BJ (cell line): ENCODE measurements around the gene LPO. TPM values are rescaled to one million over a fixed set of nuclear protein-coding genes. Genes with fewer than 3 reads are reported as not detected.

Experiments used
- CTCF ChIA-PET: fragments of 350-600 bp; formaldehyde crosslinking; extraction: SDS; loops from one replicate; lab custom pipeline; 2021; ENCODE audit warnings: antibody characterized with exemption, inconsistent platforms; lab: Yijun Ruan, JAX
- POLR2A ChIA-PET: fragments of 300-600 bp; sonication (Branson Sonifier 250); formaldehyde crosslinking; extraction: SDS; loops from one replicate; lab custom pipeline; 2021; ENCODE audit warnings: antibody characterized with exemption; lab: Charles Lee
- DNase-seq: peaks from one replicate; pipeline ENCODE4 v3.0.0-alpha.2; 2011; ENCODE audit warnings: low read depth
- H3K27me3 ChIP-seq: 2 replicates; pipeline ENCODE4 v1.6.0; 2011; ENCODE audit warnings: low read length; ENCODE audit not compliant: control insufficient read depth, insufficient read depth
- H3K36me3 ChIP-seq: 2 replicates; pipeline ENCODE4 v1.5.1; 2011; ENCODE audit warnings: low read length; ENCODE audit not compliant: control insufficient read depth, insufficient read depth
- H3K4me3 ChIP-seq: 2 replicates; pipeline ENCODE4 v1.5.1; 2011; ENCODE audit warnings: low read depth, mild to moderate bottlenecking, control low read depth, low read length
- polyA plus RNA-seq: library from polyadenylated mRNA; depleted of rRNA; stranded (reverse); fragments of >200 nt; gene quantifications from 2 replicates; pipeline ENCODE4 v1.2.3, GENCODE V29; 2011
- TF ChIP-seq, protein P1 (sequence below): IDR thresholded peaks from 2 replicates; pipeline ENCODE4 v1.5.1; 2011; ENCODE audit warnings: low read depth, mild to moderate bottlenecking, control low read depth, inconsistent platforms, low read length, moderate library complexity; ENCODE audit not compliant: insufficient read depth

The LPO gene
- polyA plus RNA-seq, 1 experiment: 0.07 TPM

DNA sequence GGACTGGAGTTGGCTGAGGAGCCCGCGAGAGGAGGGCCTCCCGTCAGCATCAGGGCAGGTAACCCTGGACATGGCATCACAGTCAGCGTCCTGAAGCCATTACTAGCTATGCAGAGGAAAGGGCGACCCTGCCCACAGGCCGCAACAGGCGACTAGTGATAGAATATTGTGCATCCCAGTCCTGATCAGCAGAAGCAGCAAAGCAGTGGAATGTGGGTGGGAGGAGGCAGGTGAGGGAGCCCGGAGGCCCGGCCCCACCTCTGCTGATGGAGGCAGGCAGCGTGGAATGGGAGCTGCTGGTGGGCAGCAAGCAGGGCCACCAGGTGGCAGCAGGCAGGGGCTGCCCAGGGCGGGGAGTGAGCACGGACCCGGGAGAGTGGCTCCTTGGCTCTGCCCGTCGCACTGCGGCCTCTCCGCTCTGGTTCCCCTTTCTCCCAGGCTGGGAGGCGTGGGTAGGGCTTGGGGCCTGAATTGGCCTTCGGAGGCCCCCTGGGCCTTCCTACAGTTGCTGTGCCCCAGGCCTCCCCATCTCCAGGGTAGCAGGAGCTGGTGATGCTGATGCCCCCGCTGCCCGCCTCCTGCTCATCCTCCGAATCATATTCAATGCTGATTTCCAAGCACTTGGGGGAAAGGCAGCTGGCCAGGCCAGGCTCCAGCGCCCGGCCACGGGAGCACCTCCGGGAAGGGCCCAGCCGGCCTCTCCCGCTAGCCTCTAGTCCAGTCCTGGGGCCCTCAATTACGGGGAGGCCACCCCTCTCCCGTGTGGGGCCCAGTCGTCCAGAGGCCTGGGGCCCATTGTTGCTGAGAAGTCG, 70.0 kb downstream of the LPO start:
- ChIA-PET POLR2A (no interaction called here), CTCF (interaction anchor here (0.9 to 2.4 kb wide), 4 partner anchors 9 to 139 kb away, joined by 3 to 15 read pairs (median 6); no protein-coding TSS in a partner anchor)
- H3K36me3 ChIP-seq: no peaks in the 10 kb centered on the region
- H3K4me3 ChIP-seq: no peak overlapping the region
- DNase-seq: no peak
- H3K27me3 ChIP-seq: no peaks in the 10 kb centered on the region
- TF ChIP-seq, protein P1, sequence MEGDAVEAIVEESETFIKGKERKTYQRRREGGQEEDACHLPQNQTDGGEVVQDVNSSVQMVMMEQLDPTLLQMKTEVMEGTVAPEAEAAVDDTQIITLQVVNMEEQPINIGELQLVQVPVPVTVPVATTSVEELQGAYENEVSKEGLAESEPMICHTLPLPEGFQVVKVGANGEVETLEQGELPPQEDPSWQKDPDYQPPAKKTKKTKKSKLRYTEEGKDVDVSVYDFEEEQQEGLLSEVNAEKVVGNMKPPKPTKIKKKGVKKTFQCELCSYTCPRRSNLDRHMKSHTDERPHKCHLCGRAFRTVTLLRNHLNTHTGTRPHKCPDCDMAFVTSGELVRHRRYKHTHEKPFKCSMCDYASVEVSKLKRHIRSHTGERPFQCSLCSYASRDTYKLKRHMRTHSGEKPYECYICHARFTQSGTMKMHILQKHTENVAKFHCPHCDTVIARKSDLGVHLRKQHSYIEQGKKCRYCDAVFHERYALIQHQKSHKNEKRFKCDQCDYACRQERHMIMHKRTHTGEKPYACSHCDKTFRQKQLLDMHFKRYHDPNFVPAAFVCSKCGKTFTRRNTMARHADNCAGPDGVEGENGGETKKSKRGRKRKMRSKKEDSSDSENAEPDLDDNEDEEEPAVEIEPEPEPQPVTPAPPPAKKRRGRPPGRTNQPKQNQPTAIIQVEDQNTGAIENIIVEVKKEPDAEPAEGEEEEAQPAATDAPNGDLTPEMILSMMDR: peak; percentile 36

DNA sequence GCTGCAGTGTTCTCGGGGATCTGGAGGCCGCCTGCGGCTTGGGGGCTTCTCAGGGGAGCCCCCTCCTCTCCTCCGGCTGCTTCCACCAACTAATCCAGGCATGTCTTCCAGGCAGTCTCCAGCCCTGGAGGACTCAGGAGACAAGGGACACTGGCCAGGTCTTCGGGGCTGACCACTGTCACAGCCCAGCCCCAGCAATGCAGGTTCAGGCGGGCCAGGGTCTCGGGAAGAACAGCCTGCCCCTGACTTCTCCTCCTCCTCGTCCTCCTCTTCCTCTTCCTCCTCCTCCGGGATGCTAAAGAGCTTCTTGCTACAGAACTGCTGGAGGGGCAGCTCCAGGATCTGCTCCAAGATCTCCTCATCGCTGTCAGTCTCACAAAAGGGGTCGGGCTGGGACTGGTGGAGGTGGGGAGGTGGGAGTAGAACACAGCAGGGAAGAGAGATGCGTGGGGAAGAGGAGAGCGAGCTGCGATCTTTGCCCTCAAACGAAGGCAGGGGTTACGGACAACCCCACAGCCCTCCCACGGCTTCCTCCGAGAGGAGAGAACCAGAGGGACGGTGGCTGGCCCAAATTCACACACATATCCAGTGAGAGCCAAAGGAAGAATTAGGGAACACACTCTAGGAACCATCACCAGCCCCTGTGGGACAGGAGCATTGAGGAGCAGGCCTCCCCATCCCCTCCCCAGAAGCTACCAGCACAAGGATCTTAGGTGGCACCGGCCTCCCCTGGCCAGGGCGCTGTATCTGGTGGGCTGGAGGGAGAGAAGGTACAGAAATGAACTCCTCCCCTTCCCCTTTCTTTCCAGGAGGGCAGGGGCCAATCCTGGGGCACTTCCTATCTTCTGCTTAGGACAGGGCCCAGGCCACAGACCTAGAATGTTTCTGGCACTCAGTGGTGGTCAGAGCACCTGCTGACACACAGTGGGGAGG, 70.9 kb downstream of the LPO start:
- TF ChIP-seq, protein P1: no peak
- DNase-seq: no peak
- ChIA-PET CTCF (interaction anchor here (2.2 to 2.4 kb wide), 2 partner anchors 8 to 138 kb away, joined by 9 to 15 read pairs; no protein-coding TSS in a partner anchor), POLR2A (no interaction called here)
- Histone ChIP-seq H3K27me3 (no peaks in the 10 kb centered on the region), H3K4me3 (no peak overlapping the region), H3K36me3 (no peaks in the 10 kb centered on the region)

DNA sequence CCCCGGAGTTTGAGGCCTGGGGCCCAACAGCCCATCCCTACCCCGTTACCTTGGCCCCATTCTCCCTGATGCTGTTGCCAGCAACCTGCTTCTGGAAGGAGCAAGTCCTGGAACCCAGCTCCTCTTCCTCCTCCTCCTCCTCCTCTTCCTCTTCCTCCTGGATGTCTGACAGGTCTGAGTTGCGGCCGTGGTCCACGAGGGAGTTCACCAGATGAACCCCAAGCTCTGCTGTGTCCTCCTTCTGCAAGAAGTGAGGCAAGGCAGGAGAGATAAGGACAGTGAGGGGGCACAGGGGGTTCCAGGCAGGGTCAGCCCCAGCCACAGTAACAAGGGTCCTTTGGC, 71.5 kb downstream of the LPO start:
- TF ChIP-seq, protein P1: no peak
- Histone ChIP-seq H3K27me3 (no peaks in the 10 kb centered on the region), H3K36me3 (no peaks in the 10 kb centered on the region), H3K4me3 (no peak overlapping the region)
- no peak for DNase-seq
- ChIA-PET CTCF (no interaction called here), POLR2A (no interaction called here)

DNA sequence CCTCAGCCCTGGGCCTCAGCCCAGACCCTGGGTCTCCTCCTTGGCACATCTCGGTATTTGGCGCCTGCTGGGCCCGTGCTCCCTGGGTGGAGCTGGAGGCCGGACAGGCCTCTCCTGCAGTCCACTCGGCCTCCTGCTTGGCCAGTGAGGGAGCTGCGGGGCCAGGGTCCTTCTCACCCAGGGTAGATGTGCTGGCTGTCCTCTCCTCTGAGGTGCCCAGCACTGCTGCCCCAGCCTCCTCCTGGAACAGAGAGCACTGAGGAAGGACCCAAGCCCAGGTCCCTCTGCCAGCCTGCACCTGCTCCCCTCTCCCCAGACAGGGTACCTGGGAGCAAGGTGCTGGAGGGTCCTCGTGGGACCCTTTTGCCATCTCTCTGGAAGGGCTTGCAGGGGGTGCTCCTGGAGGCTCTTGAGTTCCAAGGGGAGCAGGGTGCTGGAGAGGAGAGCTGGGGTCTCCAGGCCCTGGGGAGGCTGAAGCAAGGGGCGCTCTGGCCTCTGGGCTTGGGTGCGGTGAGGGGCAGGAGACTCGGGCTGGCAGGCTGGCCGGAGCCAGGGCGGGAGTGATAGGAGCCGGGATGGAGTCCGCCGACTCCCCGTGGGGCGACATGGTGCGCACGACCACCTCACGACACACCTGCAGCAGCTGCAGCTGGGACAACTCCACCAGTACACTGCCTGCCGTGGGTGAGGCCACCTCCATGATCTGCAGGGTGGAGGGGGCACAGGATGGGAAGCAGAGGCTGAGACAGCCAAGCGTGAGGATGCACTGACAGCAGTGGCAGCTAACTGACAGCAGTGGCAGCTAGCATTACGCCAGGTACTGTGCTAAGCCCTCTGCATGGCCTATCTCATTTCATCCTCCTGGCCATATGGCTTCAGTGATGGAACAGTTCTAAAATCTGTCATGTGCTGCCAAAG, 72.4 kb downstream of the LPO start:
- TF ChIP-seq, protein P1: no peak
- ChIA-PET CTCF (no interaction called here), POLR2A (no interaction called here)
- Histone ChIP-seq H3K27me3 (no peaks in the 10 kb centered on the region), H3K4me3 (no peak overlapping the region), H3K36me3 (no peaks in the 10 kb centered on the region)
- no peak for DNase-seq
